Neuron (in vitro differentiated cells): Measurements from ENCODE around the gene RGS19.

ENCODE experiments used
- H2AFZ ChIP-seq: one replicate; pipeline ENCODE4 v1.6.1; 2013; ENCODE audit warnings: low read depth, mild to moderate bottlenecking, inconsistent platforms, low read length, moderate library complexity
- H3K27me3 ChIP-seq: one replicate; pipeline ENCODE4 v1.6.1; 2013; ENCODE audit warnings: low read length; ENCODE audit not compliant: insufficient read depth
- H3K36me3 ChIP-seq: one replicate; pipeline ENCODE4 v1.6.1; 2013; ENCODE audit warnings: low read length; ENCODE audit not compliant: insufficient read depth
- H3K4me1 ChIP-seq: one replicate; pipeline ENCODE4 v1.6.1; 2013; ENCODE audit warnings: low read length; ENCODE audit not compliant: insufficient read depth
- H3K4me3 ChIP-seq: 2 replicates; pipeline ENCODE4 v1.5.1; 2013; ENCODE audit warnings: mild to moderate bottlenecking, low read length, moderate library complexity
- H3K9me3 ChIP-seq: one replicate; pipeline ENCODE4 v1.6.1; 2013; ENCODE audit warnings: low read length

The RGS19 gene

DNA sequence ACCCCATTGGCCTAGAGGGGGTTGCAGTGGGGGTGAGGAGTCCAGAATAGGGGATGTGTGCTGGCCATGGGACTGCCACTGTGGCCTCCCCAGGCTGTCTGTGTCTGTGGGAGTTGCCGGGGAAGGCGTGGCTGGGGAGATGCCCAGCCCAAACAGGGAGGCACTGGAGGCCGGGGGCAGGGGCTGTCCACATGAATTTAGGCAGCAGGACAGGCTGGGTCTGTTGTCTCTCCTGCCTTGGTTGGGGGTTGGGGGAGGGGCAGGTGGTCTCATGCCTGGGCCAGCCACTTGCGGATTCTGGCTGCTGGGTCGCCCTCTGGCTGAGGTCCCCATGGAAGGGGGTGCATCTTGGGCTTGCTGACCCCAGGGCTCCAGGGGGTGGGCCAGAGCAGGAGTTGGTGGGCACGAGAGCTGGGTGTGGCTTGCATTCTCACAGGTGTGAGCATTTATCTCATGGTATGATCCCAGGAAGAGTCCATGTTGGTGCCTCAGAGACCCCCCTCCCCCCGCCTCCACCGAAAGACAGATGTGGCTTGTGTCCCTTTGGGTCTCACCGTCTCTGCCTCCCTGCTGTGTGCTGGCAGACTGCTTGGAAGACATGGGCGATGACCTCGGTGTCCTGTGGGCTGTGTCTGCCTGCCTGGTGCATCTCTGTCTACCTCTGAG, 33.8 kb downstream of the RGS19 start:
- no peaks in the 10 kb centered on the region for H3K36me3 ChIP-seq
- no peak overlapping the region for H3K4me3 ChIP-seq
- peaks cover 83% of the 10 kb centered on the region for H3K27me3 ChIP-seq
- H3K9me3 ChIP-seq = no peaks in the 10 kb centered on the region
- H2AFZ ChIP-seq = no peak overlapping the region
- H3K4me1 ChIP-seq = peaks cover 10% of the 10 kb centered on the region

DNA sequence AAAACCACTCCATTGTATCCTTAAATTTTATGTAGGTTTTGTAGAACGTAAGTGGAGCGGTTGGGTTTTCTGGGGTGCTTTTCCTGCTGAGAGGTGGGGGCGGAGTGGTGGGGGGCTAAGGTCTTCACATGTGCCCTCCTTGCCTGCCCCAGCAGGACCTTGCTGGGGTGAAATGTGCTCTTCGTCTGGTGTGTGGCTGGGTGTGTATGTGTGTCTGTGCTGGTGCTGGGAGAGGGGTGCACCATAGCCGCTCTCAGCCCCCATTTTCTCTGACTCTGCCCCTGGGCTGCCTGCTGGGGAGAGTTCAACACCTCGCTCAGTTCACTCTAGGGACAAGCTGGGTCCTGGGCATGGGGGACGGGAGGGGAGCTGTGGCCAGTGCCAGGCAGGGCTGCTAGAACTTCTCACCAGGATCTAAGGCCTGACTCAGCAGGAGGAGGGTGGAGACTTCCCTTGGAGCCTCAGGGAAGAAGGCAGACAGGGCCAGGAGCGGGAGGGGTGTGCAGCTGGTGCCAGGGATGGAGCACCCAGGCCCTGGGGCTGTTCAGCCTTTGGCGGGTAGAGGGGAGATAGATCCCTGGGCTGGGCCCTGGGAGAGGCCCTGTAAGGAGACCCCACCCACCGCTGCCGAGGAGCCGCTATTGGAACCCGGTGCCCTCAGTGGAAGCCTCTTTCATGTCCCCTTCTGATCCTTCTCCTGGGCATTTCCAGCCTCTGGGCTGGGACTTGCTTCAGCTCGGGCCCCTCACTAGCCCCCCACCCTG, 34.7 kb downstream of the RGS19 start:
- no peaks in the 10 kb centered on the region for H3K9me3 ChIP-seq
- no peak overlapping the region for H3K4me3 ChIP-seq
- no peaks in the 10 kb centered on the region for H3K36me3 ChIP-seq
- no peak overlapping the region for H2AFZ ChIP-seq
- H3K4me1 ChIP-seq = peaks cover 5% of the 10 kb centered on the region
- peaks cover 83% of the 10 kb centered on the region for H3K27me3 ChIP-seq

DNA sequence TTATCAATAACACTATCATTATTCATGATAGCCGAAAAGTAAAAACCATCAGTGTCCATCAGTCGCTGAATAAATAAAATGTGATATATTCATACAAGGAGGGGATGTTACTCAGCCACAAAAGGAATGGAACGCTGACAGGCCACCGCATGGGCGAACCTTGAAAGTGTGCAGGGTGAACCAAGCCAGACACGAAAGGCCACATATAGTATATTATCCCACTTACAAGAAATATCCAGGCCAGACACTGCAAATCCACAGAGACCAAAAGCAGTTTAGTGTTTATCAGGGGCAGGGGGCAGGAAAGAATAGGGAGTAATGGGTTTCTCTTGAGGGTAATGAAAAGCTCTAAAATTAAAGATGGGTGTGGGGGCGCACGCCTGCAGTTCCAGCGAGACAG, 35.5 kb downstream of the RGS19 start:
- Histone ChIP-seq H3K36me3 (no peaks in the 10 kb centered on the region), H3K9me3 (no peaks in the 10 kb centered on the region), H3K4me1 (peaks cover 11% of the 10 kb centered on the region), H3K27me3 (peaks cover 87% of the 10 kb centered on the region), H2AFZ (no peak overlapping the region), H3K4me3 (no peak overlapping the region)

DNA sequence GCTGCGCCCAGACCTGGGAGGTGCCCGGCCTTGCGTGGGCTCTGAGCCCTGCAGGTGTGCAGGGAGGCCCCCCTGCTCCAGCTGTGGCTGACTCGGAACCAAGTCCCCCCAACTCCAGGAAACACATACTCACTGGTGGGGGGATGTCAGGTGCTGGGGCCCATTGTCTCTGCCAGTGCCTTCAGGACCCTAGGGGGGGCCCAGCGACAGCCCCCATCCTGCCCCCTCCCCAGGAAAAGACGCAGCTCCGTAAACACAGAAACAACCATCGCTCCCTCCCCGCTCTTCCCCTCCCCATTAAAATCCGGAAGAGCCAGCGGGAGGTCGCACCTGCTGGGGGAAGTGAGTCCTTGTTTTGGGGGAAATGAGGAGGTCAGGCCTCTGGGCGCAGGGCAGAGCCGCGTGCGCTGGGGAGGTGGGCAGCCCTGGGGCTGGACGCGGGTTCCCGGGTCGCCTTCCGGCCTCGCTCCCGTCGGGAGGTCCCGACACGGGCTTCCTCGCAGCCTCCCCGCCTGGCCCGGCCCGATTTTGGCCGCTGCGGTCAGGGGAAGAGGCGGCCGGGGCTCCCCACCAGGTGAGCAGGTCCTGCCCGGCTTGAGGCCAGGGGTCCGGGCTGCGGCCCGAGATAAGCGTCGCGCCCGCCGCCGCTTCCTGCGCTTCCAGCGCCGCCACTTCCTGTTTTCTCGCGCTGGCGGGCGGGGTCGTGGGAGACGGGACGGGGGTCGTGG, 37.1 kb downstream of the RGS19 start:
- Histone ChIP-seq H3K9me3 (no peaks in the 10 kb centered on the region), H2AFZ (no peak overlapping the region), H3K4me3 (no peak overlapping the region), H3K4me1 (peaks cover 11% of the 10 kb centered on the region), H3K27me3 (peaks cover 81% of the 10 kb centered on the region), H3K36me3 (no peaks in the 10 kb centered on the region)

DNA sequence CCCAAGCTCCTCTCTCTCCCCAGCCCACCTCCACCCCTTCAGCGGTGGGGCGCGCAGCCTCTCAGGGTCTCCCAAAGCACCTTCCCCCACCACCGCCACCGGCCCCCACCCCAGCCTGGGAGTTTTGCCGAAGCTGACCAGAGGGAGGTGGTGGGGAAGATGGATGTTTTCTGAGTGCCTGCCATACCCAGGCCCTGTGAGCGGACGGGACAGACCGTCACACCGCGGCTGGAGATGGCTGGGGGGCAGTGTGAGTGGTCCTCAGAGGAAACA, 37.6 kb downstream of the RGS19 start:
- H3K36me3 ChIP-seq = no peaks in the 10 kb centered on the region
- H3K4me3 ChIP-seq = no peak overlapping the region
- H2AFZ ChIP-seq = no peak overlapping the region
- H3K27me3 ChIP-seq = peaks cover 76% of the 10 kb centered on the region
- no peaks in the 10 kb centered on the region for H3K9me3 ChIP-seq
- H3K4me1 ChIP-seq = peaks cover 13% of the 10 kb centered on the region

DNA sequence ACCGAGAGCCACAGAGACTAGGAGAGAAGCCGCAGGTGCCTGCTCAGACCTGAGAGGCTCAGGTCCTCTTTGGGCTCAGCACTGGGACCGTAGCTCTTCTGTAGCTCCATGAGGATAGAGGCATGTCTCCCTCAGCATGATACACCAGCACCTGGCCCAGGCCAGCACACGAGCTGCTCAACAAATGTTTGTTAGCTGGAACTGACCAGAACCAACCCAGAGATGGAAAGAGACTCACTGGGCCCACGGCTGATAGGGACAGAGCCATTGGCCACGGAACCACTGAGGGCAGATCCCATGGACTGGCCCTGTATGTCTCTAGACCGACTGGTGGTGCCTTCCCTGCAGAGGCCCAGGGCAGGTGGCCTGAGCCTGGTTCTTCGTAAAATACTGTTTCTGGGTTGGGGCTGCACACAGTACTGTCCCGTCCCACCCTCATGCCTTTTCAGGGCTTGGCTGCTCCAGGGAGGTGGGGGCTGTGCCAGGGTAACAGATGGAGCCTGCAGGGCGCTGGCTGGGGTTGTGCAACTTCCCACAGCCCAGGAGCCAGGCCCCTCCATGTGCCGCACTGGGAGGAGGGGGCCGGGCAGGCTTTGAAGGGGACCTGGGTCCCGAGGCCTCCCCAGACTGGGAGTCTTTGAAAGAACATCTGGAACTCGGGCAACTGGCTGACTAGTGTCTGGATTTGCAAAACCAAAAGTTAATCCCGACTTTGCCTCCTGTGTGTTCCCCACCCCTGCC, 38.1 kb downstream of the RGS19 start:
- Histone ChIP-seq H3K36me3 (no peaks in the 10 kb centered on the region), H3K9me3 (no peaks in the 10 kb centered on the region), H3K4me1 (peaks cover 18% of the 10 kb centered on the region), H3K27me3 (peaks cover 71% of the 10 kb centered on the region), H2AFZ (no peak overlapping the region), H3K4me3 (no peak overlapping the region)

DNA sequence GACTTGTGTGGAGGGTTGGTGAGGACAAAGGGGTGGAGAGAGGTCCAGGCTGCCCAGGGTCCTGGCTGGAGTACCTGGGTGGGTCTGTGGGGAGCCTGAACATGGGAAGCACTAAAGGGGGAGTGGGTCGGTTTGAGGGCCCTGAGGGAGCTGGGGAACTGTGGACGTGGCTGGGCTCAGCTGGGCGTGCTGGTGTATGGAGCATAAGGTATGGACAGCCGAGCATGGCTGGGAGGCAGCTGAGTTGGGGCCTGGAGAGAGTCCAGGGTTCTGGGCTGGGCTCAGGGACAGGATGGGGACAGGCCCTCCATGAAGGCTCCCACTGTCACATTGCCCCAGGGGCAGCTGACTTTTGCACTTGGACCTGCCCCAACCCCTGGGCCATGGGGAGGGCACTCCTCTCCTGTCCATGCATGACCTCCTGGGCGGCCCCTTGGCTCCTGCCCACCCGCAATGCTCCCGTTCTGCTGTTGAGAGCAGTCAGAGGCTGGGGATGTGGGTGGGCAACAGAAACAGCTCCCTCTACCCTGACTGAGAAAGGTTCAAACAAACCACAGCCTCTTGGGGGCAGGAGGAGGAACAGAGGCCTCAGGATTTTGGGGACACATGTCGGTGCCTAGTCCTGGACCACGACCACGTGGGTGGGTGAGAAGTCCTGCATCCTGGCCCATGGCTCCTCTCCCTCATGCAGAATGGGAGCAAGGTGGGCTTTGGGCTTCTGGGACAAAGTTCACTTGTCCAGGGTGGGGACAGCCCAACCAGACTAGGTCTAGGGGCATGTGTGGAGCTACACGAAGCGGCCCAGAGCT, 38.9 kb downstream of the RGS19 start:
- H3K36me3 ChIP-seq = no peaks in the 10 kb centered on the region

DNA sequence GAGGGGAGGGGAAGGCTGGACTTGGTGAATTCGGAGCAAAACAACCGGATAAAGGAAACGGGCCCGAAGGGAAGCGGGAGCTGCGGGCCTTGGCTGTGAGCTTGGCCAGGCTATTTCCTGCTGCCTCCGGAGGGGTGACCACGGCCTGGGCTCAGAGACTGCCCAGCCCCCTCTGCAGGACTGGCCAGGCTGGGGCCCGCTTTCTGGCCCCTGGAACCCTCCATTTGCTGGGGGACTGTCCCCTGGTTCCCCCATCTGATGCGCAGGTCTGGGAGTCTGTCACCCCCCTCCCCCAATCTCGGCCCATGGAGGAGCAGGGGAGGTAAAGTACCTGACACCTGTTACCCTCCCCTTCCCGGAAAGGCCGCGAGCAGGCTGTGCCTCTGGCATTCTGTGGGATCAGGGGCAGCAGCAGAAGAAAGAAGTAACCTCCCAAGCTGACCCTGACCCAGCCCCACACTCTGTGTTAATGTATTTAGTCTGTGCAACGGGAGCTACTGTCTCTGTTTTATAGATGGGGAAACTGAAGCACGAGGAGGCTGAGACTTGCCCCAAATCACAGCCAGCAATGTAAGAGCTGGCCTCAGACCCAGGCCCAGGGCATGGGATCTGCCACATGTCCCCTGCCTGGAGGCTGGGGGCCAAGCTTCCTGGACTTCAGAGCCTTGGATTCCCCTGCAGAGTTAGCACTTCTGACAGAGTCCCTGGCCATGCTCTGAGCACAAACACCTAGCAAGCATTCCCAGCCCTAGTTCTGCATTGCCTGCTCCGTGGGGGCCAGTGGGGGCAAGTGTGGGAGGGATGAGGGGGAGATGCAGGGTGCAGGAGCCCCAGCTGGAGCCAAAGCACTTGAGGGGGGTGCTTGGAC, 39.8 kb downstream of the RGS19 start:
- Histone ChIP-seq H3K9me3 (no peaks in the 10 kb centered on the region), H3K36me3 (peaks cover 6% of the 10 kb centered on the region), H2AFZ (peak overlapping the region; percentile 41), H3K4me3 (peak overlapping the region; percentile 46), H3K27me3 (peaks cover 54% of the 10 kb centered on the region), H3K4me1 (peaks cover 18% of the 10 kb centered on the region)

More for the DNA sequence above, 38.9 kb downstream of the RGS19 start:
- Histone ChIP-seq H2AFZ (no peak overlapping the region), H3K27me3 (peaks cover 63% of the 10 kb centered on the region), H3K4me1 (peaks cover 18% of the 10 kb centered on the region), H3K9me3 (no peaks in the 10 kb centered on the region), H3K4me3 (no peak overlapping the region)

DNA sequence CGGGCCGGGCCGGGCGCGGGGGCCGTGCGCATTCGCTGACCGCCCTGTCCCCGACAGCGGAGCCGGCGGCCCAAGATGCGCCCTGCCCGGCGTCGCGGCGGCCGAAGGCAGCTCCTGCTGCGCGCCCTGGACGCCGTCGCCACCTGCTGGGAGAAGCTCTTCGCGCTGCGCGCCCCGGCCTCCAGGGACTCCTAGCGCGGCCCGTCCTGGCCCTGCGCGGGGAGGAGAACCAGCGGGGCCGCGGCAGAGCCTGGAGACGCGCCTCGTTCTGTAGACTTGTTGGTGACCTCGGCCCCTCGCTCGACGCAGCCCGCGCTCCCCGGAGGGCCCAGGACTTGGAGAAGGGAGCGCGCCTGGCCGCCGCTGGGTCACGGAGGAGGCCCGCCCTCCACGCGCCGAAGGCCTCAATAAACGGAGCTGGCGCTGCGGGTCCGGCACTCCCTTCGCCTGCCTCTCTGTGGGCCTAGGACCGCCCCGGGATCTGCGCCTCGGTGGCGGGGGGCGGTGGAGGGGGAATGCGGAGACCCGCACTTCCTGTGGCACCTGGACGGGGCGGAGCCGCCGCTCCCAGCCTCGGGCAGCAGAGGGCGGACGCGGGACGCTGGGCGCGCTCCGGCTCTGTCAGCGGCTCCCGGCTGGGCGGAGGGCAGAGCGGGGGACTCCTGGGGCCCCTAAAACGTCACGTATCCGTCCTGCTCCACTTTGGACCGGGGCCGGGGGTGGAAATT, 40.6 kb downstream of the RGS19 start:
- Histone ChIP-seq H3K27me3 (peaks cover 48% of the 10 kb centered on the region), H3K36me3 (peaks cover 13% of the 10 kb centered on the region), H3K4me1 (peaks cover 18% of the 10 kb centered on the region), H2AFZ (peak overlapping the region; percentile 41), H3K4me3 (peak overlapping the region; percentile 46), H3K9me3 (no peaks in the 10 kb centered on the region)

DNA sequence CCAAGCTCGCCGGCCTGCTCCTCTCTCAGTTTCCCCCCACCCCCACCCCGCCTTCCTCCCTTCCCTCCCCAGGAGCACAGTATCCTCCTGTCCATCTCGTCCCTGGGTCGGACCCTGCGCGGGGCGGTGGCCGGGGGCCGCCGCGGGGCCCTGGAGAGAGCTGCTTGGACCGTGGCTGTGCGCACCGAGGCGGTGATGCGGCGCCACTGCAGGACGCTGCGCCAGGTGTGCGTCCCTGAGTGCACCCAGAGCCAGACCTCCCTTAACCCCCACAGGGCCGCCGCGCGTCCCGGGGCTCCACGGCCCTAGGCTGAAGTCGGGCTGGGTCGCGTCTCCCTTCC, 41.1 kb downstream of the RGS19 start:
- peaks cover 18% of the 10 kb centered on the region for H3K4me1 ChIP-seq
- no peak overlapping the region for H3K4me3 ChIP-seq

DNA sequence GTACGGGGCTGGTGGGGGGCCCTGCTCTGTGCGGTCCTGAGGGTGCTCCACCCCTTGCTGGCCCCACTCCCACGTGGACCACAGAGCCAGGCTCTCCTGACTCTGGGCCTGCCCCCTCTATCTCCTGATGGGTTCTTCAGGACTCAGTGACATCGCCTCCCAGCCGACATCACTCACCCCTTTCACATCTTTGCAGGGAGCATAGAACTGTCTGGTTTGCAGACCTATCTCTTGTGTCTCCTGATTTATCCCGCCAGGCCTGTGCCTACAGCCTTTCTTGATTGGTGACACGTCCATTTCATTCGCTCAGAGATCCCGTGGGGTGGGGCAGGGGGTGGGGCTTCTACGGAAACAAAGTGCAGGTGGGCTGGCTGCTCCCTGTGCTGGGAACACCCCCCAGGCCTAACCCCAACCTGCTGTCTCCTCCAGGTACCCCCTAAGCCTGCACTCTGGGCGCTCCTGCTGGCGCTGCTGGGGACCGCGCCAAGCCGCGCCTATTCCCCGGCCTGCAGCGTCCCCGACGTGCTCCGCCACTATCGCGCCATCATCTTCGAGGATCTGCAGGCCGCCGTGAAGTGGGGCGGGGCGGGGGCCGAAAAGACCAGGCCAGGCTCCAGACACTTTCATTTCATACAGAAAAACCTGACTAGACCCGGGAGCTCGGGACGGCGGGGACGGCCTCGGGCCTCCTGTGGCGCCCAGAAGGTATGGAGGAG, 41.7 kb downstream of the RGS19 start:
- H3K9me3 ChIP-seq = no peaks in the 10 kb centered on the region
- peaks cover 22% of the 10 kb centered on the region for H3K36me3 ChIP-seq
- peaks cover 43% of the 10 kb centered on the region for H3K27me3 ChIP-seq
- no peak overlapping the region for H3K4me3 ChIP-seq
- no peak overlapping the region for H2AFZ ChIP-seq
- peaks cover 18% of the 10 kb centered on the region for H3K4me1 ChIP-seq

More for the DNA sequence above, 41.1 kb downstream of the RGS19 start:
- peaks cover 16% of the 10 kb centered on the region for H3K36me3 ChIP-seq
- no peak overlapping the region for H2AFZ ChIP-seq
- H3K27me3 ChIP-seq = peaks cover 43% of the 10 kb centered on the region
- no peaks in the 10 kb centered on the region for H3K9me3 ChIP-seq
